Hindlimb muscle (tissue), 1 donor: Measurements from ENCODE around the gene SGTA. TPM values are rescaled to one million over a fixed set of nuclear protein-coding genes. Genes with fewer than 3 reads are reported as not detected.

Experiments
- polyA plus RNA-seq: library from polyadenylated mRNA; unstranded; fragments of 120-200 nt; gene quantifications from one replicate; pipeline ENCODE4 v1.2.1, GENCODE V29; 2013; ENCODE audit not compliant: insufficient read length

Gene SGTA
- polyA plus RNA-seq, 1 donor: 105 TPM

Other genes starting within 250 kb of the SGTA start
- gene GNG7, start 80.6 kb downstream of the SGTA start, polyA plus RNA-seq: 2.4 TPM
- 1.3 TPM for gene DIRAS1, start 61.9 kb downstream of the SGTA start, polyA plus RNA-seq
- 14.8 TPM for gene SLC39A3, start 43.3 kb downstream of the SGTA start, polyA plus RNA-seq
- 54.2 TPM for gene THOP1, start 2.2 kb upstream of the SGTA start, polyA plus RNA-seq
- 7.2 TPM for gene ZNF554, start 36.6 kb upstream of the SGTA start, polyA plus RNA-seq
- 13.3 TPM for gene ZNF555, start 58.2 kb upstream of the SGTA start, polyA plus RNA-seq
- 45.1 TPM for gene ZNF556, start 84.1 kb upstream of the SGTA start, polyA plus RNA-seq
- 3.2 TPM for gene ZNF57, start 117.7 kb upstream of the SGTA start, polyA plus RNA-seq
- 4.0 TPM for gene ZNF77, start 161.7 kb upstream of the SGTA start, polyA plus RNA-seq
- gene TLE6, start 194.3 kb upstream of the SGTA start, polyA plus RNA-seq: 0.74 TPM
- 30.8 TPM for gene TLE2, start 246.0 kb upstream of the SGTA start, polyA plus RNA-seq